HepG2 (cell line): ENCODE results near the gene GIMAP8. TPM values are rescaled to one million over a fixed set of nuclear protein-coding genes. Genes with fewer than 3 reads are reported as not detected.

Experiments
- ATAC-seq: fragments of 200-7000 bp; cut with Tn5 transposase; 3 replicates; pipeline ENCODE4 v1.9.1; 2020; ENCODE audit warnings: mild to moderate bottlenecking, moderate library complexity
- BruUV-seq: library from RNA; stranded (reverse); fragments of 400-500 nt; replicated peaks from 2 replicates; lab custom pipeline; 2021; lab: Mats Ljungman, UMichigan
- CTCF ChIA-PET: fragments of 300-600 bp; formaldehyde crosslinking; extraction: SDS; loops from one replicate; lab custom pipeline; 2021; ENCODE audit warnings: low total read pairs, inconsistent platforms, low intra/inter-chr PET ratio; lab: Yijun Ruan, JAX
- POLR2A ChIA-PET: fragments of 350-600 bp; sonication (Branson Sonifier 250); formaldehyde crosslinking; loops from one replicate; lab custom pipeline; 2020; ENCODE audit warnings: antibody characterized with exemption, inconsistent platforms; lab: Yijun Ruan, JAX
- DNase-seq: peaks from one replicate; pipeline ENCODE4 v3.0.0-alpha.2; 2015; ENCODE audit warnings: low spot score
- FAIRE-seq: peaks from 3 replicates; lab custom pipeline; 2011; peaks lifted over from hg19 to GRCh38; lab: Jason Lieb, UNC
- H2AFZ ChIP-seq: one replicate; pipeline ENCODE4 v1.6.1; 2011; ENCODE audit warnings: low read length, inconsistent platforms
- H3K27ac ChIP-seq: fragments of 300-600 bp; 3 replicates; pipeline ENCODE4 v1.8.0; 2011; ENCODE audit warnings: mixed run types, mild to moderate bottlenecking, mixed read lengths, low read length, inconsistent platforms; ENCODE audit not compliant: insufficient read depth; ENCODE audit errors: extremely low read length
- H3K27me3 ChIP-seq, 2 experiments: fragments of 200-600 bp in 1 of 2; 2 replicates in 1 of 2; 3 replicates in 1 of 2; pipeline versions ENCODE4 v1.6.0 to v1.8.0; 2011; ENCODE audit warnings: low read length in 2 of 2, mild to moderate bottlenecking in 2 of 2, moderate library complexity in 2 of 2, inconsistent platforms in 1 of 2; ENCODE audit not compliant: insufficient read depth in 2 of 2, control insufficient read depth in 1 of 2
- H3K36me3 ChIP-seq, 2 experiments: fragments of 200-600 bp in 1 of 2; replicated peaks in 1 of 2; 2 replicates in 1 of 2; 3 replicates in 1 of 2; pipeline versions ENCODE4 v1.5.1 to v1.8.0; 2011; ENCODE audit warnings: low read length in 2 of 2, inconsistent platforms in 1 of 2; ENCODE audit not compliant: insufficient read depth in 2 of 2, control insufficient read depth in 1 of 2
- H3K4me1 ChIP-seq: 2 replicates; pipeline ENCODE4 v1.5.1; 2012; ENCODE audit warnings: low read length, inconsistent platforms; ENCODE audit not compliant: insufficient read depth
- H3K4me2 ChIP-seq: 2 replicates; pipeline ENCODE4 v1.6.0; 2011; ENCODE audit warnings: low read depth, low read length, inconsistent platforms
- H3K4me3 ChIP-seq, 3 experiments: fragments of 200-600 bp in 1 of 3; sonication (generic), shearing (Covaris generic) in 1 of 3; replicated peaks in 1 of 3; 2 replicates each; pipeline ENCODE4 v1.5.1; 2011 to 2016; ENCODE audit warnings: low read length in 3 of 3, inconsistent platforms in 2 of 3, low read depth in 2 of 3, mild to moderate bottlenecking in 2 of 3, control low read depth in 1 of 3, mixed read lengths in 1 of 3; ENCODE audit not compliant: insufficient read depth in 1 of 3
- H3K79me2 ChIP-seq: one replicate; pipeline ENCODE4 v1.6.1; 2011; ENCODE audit warnings: low read length, inconsistent platforms; ENCODE audit not compliant: insufficient read depth
- H3K9ac ChIP-seq: 2 replicates; pipeline ENCODE4 v1.6.0; 2011; ENCODE audit warnings: mild to moderate bottlenecking, low read depth, low read length, inconsistent platforms; ENCODE audit not compliant: insufficient read depth
- H3K9me3 ChIP-seq: 2 replicates; pipeline ENCODE4 v1.5.1; 2012; ENCODE audit warnings: mild to moderate bottlenecking, low read length
- H4K20me1 ChIP-seq: 2 replicates; pipeline ENCODE4 v1.6.0; 2011; ENCODE audit warnings: inconsistent platforms, mild to moderate bottlenecking, low read length, moderate library complexity; ENCODE audit not compliant: insufficient read depth
- ATM ChIP-seq: fragments of 450-650 bp; IDR thresholded peaks from 2 replicates; pipeline ENCODE4 v1.7.1; 2017; ENCODE audit warnings: mild to moderate bottlenecking, borderline replicate concordance
- BRF2 ChIP-seq: sonication (generic); formaldehyde crosslinking; IDR thresholded peaks from 2 replicates; pipeline ENCODE4 v1.8.1; 2022; ENCODE audit warnings: mild to moderate bottlenecking, missing genetic modification reagents
- CREBL2 ChIP-seq: sonication (generic); formaldehyde crosslinking; IDR thresholded peaks from 2 replicates; pipeline ENCODE4 v1.8.1; 2023; ENCODE audit warnings: missing genetic modification reagents, mild to moderate bottlenecking, borderline replicate concordance
- DNMT1 ChIP-seq: sonication (generic); formaldehyde crosslinking; IDR thresholded peaks from 2 replicates; pipeline ENCODE4 v1.5.1; 2020; ENCODE audit warnings: mild to moderate bottlenecking, missing genetic modification reagents
- ELF1 ChIP-seq: sonication (generic); formaldehyde crosslinking; IDR thresholded peaks from 2 replicates; pipeline ENCODE4 v1.4.0; 2020; ENCODE audit warnings: missing genetic modification reagents
- ERF ChIP-seq: IDR thresholded peaks from 2 replicates; pipeline ENCODE4 v1.6.1; 2018; ENCODE audit warnings: missing biosample characterization, missing genetic modification reagents
- FOXC1 ChIP-seq: sonication (generic); formaldehyde crosslinking; IDR thresholded peaks from 2 replicates; pipeline ENCODE4 v1.8.0; 2022; ENCODE audit warnings: mild to moderate bottlenecking, missing genetic modification reagents, borderline replicate concordance
- MYC ChIP-seq: sonication (generic); formaldehyde crosslinking; IDR thresholded peaks from 2 replicates; pipeline ENCODE4 v1.9.0; 2021; ENCODE audit warnings: missing genetic modification reagents, borderline replicate concordance
- WGBS: methylation state at CpG from one replicate; pipeline ENCODE4 v1.1.6; 2017; ENCODE audit warnings: low lambda C conversion rate; 5-methylcytosine and 5-hydroxymethylcytosine counted together
- in situ Hi-C: cut with HindIII; loops from 2 replicates; pipeline ENCODE4 v1.10.0; 2017; ENCODE audit warnings: low pct_unique_long_range_greater_than_20kb; ENCODE audit not compliant: extremely low pct_ligation_motif_present
- intact Hi-C: fragments of 100-400 bp; cut with micrococcal nuclease; formaldehyde crosslinking; loops from one replicate; pipeline ENCODE4 v1.10.0; 2022; ENCODE audit not compliant: unreplicated experiment
- polyA plus RNA-seq, 8 experiments: library from polyadenylated mRNA; depleted of rRNA in 3 of 8; stranded (reverse) in 7 of 8; unstranded in 1 of 8; fragments of >200 nt; fragmentation: Illumina TruSeq in 4 of 8; extraction: Trizol in 4 of 8; gene quantifications; 2 replicates each; pipeline versions ENCODE4 v1.2.1 to v1.2.3, GENCODE V29; 2011 to 2016; ENCODE audit warnings: low read depth in 4 of 8, missing spikeins in 1 of 8, mixed read lengths in 1 of 8; ENCODE audit not compliant: insufficient read depth in 1 of 8
- total RNA-seq, 5 experiments: library from RNA; depleted of rRNA; stranded (reverse); fragments of >200 nt; fragmentation: Illumina TruSeq; extraction: Trizol; gene quantifications; 2 replicates each; pipeline ENCODE4 v1.2.3, GENCODE V29; 2016; ENCODE audit warnings: low read depth in 1 of 5

GIMAP8 gene
- total and polyA plus RNA-seq, 2 of the 13 experiments (the other 11 are each of a cell fraction or from before 2014, with no cell fraction given) = not detected

DNA sequence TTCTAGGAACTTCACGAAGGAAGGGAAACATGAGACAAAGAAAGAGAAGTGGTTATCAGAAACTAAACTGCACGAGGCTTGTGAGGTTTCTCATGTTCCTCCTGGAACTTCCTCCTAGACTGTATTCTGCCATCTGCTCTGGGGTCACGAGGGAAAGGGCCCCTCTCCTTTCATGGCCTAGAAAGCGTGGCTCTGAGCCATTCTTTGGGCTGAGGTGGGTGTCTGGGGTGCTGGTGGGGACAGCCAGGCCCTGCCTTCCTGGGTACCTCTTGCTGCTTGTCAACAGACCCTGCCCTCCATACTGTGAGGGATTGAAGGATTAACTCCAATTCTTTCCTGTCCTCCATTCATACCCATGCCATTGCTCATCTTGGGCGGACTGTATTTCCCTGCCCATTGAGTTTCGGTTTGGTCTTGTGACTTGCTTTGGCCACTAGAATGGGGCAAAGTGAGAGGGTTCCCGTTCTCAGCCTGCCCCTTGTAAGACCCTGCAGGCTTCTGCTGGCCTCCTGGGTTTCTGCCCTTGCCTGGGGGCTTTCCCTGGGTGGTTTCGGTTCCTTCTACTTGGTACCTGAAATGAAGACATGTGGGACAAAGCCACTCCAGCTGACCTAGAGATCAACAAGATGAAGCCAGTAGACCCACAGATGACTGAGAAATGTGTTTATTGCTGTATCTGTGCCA, 14.9 kb upstream of the GIMAP8 start:
- Histone ChIP-seq H3K36me3 (no peaks in the 10 kb centered on the region), H3K9ac (no peak overlapping the region), H3K4me1 (no peaks in the 10 kb centered on the region), H3K27me3 (peaks cover 0 to 28% of the 10 kb centered on the region in 2 experiments; a peak in 3 of 5 replicates), H4K20me1 (no peaks in the 10 kb centered on the region), H3K4me2 (no peak overlapping the region), H3K4me3 (no peak overlapping the region), H3K27ac (no peak overlapping the region), H3K79me2 (no peaks in the 10 kb centered on the region), H3K9me3 (no peaks in the 10 kb centered on the region), H2AFZ (no peak overlapping the region)
- in situ Hi-C loops (no loop called here), intact Hi-C loops (no loop called here)
- BruUV-seq = no TSS peak
- POLR2A ChIA-PET = no interaction called here
- FAIRE-seq = no peak
- DNase-seq = no peak
- 31% methylated on average over 7 of the region's 8 CpGs for whole genome bisulfite sequencing
- TF ChIP-seq FOXC1 (CRISPR knock-in tag) (no peak), ATM (no peak), DNMT1 (no peak), ERF (CRISPR knock-in tag) (no peak), ELF1 (CRISPR knock-in tag) (no peak), CREBL2 (CRISPR knock-in tag) (no peak), BRF2 (no peak), MYC (no peak)
- CTCF ChIA-PET = no interaction called here
- no peak for ATAC-seq
